HG03139 (cell line): ENCODE measurements around the gene GFAP.

Experiments
- ATAC-seq: cut with Tn5 transposase; IDR thresholded peaks from one replicate; pipeline ENCODE4 v1.9.1; 2021; ENCODE audit not compliant: unreplicated experiment

GFAP gene

DNA sequence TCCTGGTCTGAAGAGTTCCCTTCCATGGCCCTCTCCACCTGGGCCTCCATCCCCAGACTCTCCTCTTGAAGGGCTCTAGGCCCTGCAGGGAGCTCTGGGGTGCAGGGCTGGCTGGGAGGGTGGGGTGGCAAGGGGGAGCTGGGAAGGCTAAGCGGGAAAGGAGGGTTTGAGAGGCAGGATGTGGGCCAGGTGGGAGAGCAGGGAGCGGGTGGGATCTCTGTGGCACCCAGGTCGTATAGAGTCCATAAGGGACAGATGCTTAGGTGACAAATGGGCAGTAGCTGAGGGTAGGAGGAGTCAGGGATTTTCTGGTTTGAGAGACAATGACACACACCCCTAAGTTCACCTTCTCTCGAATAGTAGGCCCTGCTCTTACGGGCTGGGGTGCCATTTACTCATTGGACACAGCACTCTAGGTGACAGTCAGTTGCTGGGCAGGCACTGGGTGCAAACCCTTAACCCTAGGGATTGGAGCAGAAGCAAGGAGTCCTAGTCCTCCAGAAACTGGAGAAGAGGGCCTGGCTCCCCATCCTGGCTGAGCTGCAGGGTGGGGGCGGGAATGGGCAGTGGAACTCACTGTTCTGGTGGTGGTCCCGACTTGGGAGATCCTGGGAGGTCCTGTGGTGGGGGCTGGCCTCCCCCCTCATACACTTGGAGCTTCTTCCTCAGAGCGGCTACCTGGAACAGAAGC is 16.9 kb upstream of the GFAP start:
- no peak for ATAC-seq

DNA sequence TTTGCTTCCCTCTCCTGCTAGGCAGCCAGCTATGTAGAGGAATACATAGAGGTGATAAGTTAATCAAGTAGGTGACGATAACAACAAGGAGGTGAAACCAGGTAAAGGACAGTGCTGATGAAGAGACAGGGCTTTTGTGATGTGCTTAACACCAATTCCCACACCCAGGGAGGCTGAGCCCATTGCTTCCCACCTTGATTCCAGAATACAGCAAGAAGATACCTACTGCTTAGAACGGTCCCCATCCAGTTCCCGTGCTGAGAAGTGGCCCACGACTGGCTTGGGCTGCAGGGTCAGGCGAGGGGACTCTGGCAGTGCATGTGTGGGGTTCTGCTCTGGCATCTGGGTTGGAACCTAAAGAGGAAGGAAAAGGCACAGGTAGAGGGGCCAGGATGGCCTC is 16.1 kb upstream of the GFAP start:
- no peak for ATAC-seq

DNA sequence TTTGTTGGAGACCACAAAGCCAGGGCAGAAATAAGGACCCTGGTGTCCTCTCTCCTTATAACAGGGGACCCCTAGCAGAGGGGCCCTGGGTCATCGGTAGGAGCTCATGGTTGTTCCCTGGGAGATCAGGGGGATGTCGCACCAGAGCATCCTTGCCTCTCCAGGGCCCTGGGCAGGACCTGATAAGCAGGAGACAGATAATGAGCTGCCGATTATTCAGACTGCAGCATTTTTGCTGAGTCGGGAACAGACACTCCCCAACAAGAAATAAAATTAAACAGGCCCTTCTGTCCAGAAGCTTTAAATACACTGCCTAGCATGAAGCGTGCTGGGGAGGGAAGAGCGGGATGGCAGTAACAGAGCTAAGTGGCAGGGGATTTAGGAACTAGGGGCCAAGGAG is 15.4 kb upstream of the GFAP start:
- ATAC-seq, result no peak

DNA sequence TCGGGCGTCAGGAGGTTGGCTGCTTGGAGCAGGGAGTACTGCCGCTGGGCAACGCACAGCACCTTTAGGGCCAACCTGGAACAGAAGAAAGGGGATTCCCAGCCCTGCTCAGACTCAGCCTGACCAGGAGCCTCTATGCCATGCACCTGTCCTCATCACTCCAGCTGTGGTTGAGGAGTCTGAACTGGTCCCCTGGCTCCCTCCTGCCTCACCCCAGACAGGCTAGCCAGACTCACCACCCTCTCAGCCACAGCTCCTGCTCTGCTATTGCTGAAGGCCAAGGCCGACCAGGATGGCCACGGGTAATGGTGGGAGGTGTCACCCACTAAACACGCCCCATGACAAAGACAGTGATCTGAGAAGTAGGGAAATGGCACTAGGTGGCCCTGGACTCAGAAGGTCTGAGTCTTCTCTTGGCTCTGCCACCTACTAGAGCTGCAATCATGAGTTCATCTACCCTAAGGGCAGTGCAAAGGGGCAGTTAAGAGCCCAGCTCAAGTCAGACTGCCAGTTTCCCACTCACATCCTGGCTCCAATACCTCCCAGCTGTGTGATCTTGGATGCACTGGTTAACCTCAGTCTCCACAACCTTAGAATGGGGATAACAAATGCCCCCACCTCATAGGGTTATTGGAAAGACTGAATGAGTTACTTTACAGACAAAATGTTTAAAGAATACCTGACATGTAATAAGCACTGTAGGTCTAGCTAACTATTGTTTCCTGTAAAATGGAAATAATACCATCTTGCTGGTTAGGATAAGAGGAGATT is 13.8 kb upstream of the GFAP start:
- no peak for ATAC-seq

DNA sequence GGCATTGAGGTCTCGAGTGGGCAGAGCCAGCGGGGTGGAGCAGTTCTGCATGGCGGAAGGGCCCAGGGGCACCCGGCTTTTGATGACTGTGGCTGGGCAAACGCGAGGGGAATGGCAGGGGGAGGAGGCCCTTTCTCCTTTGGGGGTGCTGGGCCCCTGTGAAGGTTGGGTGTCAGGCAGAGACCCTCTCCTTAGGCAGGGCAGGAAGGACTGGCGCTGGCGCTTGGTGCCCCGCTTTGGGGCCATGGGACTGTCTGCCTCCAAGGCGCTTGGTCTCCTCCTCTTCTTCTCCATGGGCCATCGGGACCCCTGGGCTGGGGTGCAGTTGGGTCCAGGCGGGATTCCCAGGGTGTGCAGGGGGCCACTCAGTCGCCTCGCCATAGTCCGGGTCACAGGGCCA is 12.8 kb upstream of the GFAP start:
- no peak for ATAC-seq

DNA sequence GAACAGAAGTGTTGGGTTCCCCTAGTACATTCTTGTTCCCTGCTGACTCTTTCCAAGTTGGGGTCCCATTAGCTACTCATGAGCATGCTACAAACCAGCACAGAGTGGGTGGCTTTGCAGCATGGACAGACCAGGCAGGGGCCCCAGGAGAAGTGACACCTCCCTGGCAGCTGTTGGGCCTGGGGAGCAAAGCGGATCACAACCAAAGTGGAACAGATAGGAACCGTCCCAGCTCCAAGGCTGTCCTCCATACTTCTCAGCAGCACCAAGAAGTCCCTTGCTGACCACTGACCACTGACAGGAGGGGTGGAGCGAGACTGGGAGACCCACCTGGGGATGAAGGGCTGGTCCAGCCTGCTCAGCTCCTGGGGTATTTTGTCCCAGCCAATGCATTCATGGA is 12.4 kb upstream of the GFAP start:
- no peak for ATAC-seq

DNA sequence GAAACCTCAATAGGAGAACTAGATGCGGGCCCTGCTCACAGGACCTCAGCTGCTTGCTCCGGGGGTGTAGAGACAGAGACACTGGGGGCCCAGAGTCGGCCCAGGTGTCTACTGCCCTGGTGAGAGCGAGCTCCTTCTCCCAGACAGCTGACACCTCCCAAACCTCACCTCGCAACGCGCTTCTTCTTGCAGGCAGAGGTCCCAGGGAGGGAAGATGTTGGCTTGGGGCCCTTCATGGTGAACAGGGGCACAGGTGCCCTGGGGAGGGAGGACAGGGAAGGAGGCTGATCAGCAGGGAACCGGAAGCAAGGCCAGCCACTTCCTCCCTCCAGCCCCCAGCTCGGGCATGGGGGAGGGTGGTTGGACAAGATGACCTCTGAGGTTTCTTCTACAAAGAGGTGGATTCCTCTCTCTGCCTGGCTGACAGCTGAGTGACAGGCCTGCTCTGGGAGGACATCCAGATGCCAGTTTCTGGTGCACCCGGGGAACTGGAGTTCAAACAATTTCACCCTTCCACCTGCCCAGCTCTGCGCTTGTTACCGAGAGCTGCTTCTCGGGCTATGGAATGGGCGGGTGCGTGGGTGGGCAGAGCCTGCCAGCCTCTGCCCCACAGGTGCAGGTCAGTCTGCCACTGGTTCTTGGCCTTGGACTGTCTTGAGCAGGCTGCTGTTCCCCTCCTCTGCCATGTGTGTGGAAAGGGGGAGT is 11.7 kb upstream of the GFAP start:
- ATAC-seq, result no peak

DNA sequence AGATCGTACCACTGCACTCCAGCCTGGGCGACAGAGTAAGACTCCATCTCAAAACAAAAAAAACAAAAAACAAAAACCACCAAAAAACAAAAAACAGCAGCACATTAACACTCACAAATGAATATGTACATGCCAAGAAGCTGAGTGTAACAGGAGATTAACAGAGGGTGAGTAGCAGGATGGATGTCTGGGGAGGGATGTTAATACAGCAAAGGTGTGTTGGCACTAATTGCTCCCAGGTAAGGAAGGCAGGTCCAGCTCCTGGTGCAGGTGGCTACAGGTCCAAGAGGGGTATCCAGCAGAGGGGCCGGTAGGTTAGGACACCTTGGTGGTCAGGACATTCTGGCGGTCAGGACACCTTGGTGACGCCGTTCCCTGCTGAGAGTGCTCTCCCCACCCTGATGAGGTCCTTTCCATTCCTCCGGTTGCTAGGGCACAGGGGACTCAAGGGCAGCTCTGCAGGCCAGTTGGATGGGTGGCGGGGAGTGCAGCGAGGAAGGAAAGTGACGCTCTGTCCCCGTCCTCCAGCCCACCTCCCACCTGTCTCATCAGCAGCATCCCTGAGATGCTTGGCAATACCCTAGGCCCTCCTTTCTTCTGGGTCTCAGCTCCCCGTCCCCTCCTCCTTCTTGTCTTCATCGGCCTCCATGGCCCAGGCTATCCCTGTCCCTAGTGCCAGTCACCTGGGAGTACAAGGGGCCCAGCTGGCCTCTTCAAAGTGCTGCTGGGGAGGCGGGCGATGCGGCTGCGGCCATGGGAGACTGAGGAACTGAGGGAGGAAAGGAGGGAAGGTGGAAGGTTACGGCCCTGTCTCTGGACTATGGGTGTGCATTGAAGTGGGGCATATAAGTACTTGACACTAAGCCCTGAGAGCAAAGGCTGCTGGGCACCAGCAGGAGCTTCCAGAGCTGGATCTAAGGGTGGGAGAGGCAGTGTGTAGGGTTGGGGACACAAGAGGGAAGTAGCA is 10.7 kb upstream of the GFAP start:
- no peak for ATAC-seq

DNA sequence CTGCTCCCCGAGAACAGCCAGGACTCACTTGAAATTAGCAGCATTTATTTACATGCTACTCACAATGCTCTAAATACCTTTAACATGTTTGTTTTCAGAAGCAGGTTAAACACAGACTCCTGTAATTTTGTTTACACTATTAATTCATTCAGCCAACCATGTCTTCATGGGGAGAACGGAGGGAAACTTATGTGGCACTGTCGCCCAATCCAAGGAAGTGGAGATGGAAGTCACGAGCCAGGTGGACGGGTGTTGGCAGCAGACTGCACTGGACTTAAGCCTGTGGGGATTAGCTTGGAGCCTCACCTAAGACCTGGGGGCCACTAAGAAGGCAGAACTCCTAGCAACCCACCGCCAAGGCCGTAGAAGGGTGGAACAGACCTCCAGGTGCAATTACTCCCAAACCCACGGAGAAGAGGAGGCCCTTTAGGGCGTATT is 8.8 kb upstream of the GFAP start:
- no peak for ATAC-seq

DNA sequence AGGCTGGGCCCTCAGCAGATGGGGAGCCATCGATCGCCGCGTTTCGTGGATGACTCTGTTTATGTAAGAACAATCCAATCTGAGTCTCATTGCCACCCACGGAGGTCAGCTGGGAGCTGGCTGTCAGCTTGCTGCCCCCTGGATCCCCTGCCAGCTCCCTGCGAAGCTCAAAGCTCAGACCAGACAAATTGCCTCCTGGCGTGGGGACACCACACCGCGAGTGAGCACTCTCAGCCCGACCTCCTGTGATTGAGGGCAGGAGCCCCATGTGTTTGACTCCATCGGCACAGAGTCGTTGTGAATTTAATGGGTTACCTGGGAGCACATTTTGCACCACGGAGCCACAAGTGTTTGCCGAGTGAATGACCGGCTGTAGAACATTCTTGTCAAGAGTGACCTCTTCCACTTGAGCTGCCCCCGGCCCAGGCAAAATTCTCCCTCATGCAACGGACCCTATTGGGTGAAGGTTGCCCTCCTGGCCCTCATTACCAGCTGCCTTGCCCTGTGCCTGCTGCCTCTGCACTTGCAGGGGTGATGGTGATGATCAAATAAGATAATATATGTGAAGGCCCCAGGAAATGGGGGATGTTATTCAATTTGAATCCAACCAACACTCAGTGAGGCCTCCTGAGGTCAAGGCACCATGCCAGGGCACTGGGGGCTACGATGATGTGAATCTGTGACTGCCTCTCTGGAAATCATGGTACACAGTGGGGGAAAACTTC is 7.6 kb upstream of the GFAP start:
- no peak for ATAC-seq

DNA sequence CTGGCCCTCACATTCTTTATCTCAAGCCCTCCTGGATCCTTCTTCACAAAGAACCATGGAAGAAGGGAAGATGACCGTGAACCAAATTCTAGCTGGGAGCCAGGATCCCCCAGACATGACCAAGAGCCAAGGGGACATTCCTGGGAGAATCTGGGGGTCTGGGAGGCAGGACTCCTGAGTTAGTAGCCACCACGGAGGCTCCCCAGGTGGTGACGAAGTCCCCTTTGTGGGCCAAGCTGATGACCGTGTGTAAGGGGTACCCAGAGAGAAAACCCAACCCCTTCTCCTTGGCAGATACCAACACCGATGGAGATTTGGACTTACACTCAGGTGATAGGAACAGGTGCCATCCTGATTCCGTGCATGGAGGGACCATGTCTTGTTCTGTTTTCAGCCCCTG is 6.8 kb upstream of the GFAP start:
- no peak for ATAC-seq

DNA sequence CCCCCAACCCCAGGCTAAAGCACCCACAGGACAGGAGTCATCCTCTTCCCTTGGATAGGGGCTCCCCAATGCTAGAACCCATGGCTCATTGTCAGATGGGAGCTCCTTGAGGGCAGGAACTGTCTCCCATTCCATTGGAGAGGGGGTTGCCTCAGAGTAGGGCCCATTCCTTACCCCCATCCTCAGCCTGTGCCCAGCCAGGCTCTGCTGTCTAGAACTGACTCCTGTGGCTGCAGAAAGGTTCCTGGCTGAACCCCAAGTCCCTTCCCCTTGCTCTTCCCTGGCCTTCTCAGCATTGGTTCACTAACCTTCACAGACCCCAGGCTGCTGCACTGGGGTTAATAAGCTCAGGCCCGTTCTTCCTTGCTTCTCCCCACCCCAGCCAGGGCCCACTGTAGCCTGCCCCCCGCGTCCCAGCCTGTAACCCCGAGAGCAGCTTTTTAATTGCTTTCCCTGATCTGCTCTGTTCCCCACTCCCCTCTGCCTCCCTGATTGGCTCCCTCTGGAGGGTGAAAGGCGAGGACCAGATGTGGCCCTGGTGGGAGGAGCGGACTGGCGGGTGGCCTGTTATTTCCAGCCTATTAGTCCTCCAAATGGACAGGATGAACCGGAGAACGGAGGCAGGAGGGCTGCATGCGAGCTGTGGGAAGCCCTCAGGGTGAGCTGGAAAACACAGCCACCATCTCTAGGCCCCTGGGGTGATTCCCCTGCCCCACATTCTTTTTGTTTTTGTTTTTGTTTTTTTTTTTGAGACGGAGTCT is 6.0 kb upstream of the GFAP start:
- ATAC-seq, result no peak

DNA sequence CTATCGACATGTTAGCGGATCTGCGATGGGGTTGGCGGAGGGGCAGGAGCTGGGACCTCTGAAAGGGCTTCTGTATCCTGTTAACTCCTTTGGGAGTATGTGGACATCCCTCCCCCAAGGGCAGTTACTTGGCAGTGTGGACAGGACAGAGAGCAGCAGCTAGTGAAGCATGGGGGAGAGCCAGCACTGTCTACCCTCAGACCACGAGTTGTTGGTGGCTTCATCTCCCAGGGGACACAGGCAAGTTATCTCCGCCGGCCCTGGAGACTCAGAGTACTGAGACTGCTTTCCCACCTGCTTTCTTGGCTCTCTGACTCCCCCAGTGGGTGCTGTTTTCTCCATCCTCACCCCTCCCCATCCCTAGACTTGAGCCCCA is 5.3 kb upstream of the GFAP start:
- peak; percentile 27 for ATAC-seq

DNA sequence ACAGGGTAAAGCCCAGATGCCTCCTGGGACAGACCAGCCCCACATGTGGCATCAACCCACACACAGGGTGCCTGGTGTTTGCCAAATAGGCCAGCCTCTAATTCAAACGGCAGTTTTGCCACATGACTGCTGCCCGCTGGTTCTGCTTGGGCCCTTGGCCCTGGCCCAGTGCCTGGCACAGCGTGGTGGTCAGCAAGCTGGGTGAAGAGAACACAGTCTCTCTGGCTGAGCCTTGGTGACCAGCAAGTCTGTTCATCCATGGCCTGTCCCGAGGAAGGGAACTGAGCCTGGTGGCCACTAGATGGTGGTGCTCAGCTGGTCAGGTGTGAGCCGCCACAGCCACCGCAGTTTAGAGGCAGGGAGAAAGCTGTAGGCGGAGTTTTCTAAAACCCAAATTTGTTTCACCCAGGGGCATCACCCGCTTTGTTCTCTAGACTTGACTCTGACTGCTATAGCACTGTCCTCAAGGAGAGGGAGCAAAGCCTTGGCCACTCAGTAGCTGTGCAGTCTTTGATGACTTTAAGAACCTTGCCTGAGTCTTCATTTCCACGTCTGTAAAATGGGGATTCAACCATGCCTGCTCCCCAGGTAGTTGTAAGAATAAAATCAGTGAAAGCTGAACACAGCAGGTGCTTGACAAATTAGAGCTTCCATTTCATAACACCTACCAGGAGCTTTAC is 4.7 kb upstream of the GFAP start:
- peak; percentile 68 for ATAC-seq

DNA sequence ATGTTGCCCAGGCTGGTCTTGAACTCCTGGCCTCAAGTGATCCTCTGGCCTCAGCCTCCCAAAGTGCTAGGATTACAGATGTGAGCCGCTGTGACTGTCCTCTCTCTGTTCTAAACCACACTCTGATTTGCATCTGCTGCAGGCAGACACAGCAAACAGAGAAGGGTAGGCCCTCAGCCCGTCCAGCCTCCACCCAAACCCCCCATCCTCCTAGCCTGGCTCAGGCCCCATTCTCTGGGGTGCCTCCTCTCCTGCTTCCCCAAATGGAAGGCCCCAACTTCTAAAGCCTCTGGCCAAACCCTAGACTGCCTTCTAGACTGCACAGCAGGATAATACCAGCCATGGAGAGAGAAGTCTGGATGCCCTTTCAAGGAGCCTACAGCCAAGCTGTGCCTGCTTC is 4.1 kb upstream of the GFAP start:
- ATAC-seq, result no peak

DNA sequence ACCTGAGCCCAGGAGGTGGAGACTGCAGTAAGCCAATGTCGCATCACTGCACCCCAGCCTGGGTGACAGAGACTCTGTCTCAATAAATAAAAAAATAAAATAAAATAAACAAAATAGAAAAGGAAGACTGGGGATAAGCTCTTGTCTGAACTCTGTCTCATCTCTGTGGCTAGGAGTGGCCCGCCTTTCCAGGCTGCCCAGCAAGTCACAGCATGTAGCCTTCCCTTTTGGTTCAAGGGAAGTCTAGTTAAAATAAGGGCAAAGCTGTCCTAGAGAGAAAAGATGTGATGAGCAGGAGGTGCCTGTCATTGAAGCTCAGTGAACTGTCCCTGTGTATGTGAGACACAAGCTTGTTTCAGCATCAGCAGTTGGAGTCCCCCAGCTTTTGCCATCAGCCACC is 2.7 kb upstream of the GFAP start:
- no peak for ATAC-seq

DNA sequence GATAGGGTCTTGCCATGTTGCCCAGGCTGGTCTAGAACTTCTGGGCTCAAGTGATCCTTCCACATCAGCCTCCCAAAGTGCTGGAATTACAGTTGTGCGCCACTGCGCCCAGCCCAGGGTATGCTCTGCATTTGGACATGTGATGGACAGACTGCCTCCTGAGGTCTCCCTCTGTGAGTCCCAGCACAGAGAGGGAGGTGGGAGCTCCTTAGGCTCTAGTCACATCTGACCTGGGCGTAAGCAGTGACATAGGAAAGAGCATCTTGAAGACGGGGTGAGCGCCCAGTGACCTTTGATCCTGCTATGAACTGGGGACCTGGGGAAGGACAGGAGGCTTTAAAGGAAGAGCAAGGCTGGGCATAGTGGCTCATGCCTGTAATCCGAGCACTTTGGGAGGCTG is 2.2 kb upstream of the GFAP start:
- no peak for ATAC-seq

DNA sequence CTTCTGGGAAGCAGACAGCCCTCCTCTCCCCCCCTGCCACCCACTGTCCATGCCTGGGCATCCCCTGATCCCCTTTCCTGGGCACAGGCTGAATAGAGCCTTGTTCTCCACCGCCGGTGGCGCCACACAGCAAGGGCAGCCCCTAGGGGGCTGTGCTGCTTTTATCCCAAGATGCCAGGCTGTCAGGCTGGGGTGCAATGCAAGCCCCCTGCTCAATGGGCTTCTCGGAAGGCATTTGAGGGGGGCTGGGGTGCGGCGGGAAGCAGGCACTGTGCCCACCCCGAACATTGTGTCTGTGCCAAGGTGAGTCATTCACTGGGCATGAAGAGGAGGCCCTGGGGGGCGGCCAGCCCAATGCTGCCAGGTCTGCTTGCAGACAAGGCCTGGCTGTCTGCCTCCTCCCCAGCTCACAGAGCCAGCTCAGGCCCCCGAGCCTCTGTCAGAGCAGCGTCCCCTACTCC is 1.5 kb upstream of the GFAP start:
- no peak for ATAC-seq
